Nephron (organoid): Measurements from ENCODE around the gene DACH1.

Experiments
- H3K27ac Mint-ChIP-seq, 3 experiments: 2 replicates each; pipeline ENCODE4 v1.8.0; 2020; ENCODE audit warnings: mixed read lengths in 3 of 3, mild to moderate bottlenecking in 2 of 3, moderate library complexity in 1 of 3
- H3K27me3 Mint-ChIP-seq: 2 replicates; pipeline ENCODE4 v1.8.0; 2021; ENCODE audit warnings: low read depth, mild to moderate bottlenecking, moderate library complexity, mixed read lengths
- H3K36me3 Mint-ChIP-seq: 2 replicates; pipeline ENCODE4 v1.8.0; 2020; ENCODE audit warnings: low read depth, mixed read lengths
- H3K4me1 Mint-ChIP-seq: 2 replicates; pipeline ENCODE4 v1.8.0; 2020; ENCODE audit warnings: mixed read lengths
- H3K4me3 Mint-ChIP-seq, 3 experiments: 2 replicates each; pipeline ENCODE4 v1.8.0; 2020; ENCODE audit warnings: mild to moderate bottlenecking in 3 of 3, mixed read lengths in 3 of 3, moderate library complexity in 2 of 3
- H3K9me3 Mint-ChIP-seq: 2 replicates; pipeline ENCODE4 v1.8.0; 2020; ENCODE audit warnings: mixed read lengths
- CTCF ChIP-seq, 3 experiments: fragments of 200-600 bp; sonication (generic); IDR thresholded peaks; one replicate each; pipeline ENCODE4 v1.5.0; 2021; ENCODE audit warnings: antibody characterized with exemption in 3 of 3; ENCODE audit not compliant: unreplicated experiment in 3 of 3

The DACH1 gene

GRCh38 chr13:71632206-71632605, 234.8 kb downstream of the DACH1 start:
- peaks cover 52% of the 10 kb centered on the region for H3K4me1 Mint-ChIP-seq
- no peak for TF ChIP-seq CTCF (IDR thresholded peaks at IDR 0.05; ENCODE audit: unreplicated experiment in 3 of 3)

GRCh38 chr13:71629167-71629566, 237.8 kb downstream of the DACH1 start:
- no peaks in the 10 kb centered on the region for H3K9me3 Mint-ChIP-seq
- H3K36me3 Mint-ChIP-seq = peaks cover 24% of the 10 kb centered on the region
- no peak overlapping the region for H3K4me3 Mint-ChIP-seq
- peak overlapping the region in 1 of 3 experiments; percentile 14 for H3K27ac Mint-ChIP-seq
- no peak for TF ChIP-seq CTCF (IDR thresholded peaks at IDR 0.05; ENCODE audit: unreplicated experiment in 3 of 3)
- no peaks in the 10 kb centered on the region for H3K27me3 Mint-ChIP-seq
- H3K4me1 Mint-ChIP-seq = peaks cover 60% of the 10 kb centered on the region

More at GRCh38 chr13:71632206-71632605, 234.8 kb downstream of the DACH1 start:
- H3K36me3 Mint-ChIP-seq = peaks cover 22% of the 10 kb centered on the region
- peak overlapping the region; percentile 70 to 86 (median 83) for H3K27ac Mint-ChIP-seq
- no peak overlapping the region for H3K4me3 Mint-ChIP-seq
- H3K27me3 Mint-ChIP-seq = no peaks in the 10 kb centered on the region
- H3K9me3 Mint-ChIP-seq = no peaks in the 10 kb centered on the region

GRCh38 chr13:71626421-71627117, 240.4 kb downstream of the DACH1 start:
- Mint-ChIP-seq H3K9me3 (no peaks in the 10 kb centered on the region), H3K36me3 (peaks cover 24% of the 10 kb centered on the region), H3K4me3 (no peak overlapping the region), H3K4me1 (peaks cover 44% of the 10 kb centered on the region), H3K27me3 (no peaks in the 10 kb centered on the region), H3K27ac (peak overlapping the region; percentile 37 to 96 (median 55))
- no peak for TF ChIP-seq CTCF (IDR thresholded peaks at IDR 0.05; ENCODE audit: unreplicated experiment in 3 of 3)

- H3K27me3 Mint-ChIP-seq = no peaks in the 10 kb centered on the region
- peaks cover 19% of the 10 kb centered on the region for H3K36me3 Mint-ChIP-seq
- no peak for TF ChIP-seq CTCF (IDR thresholded peaks at IDR 0.05; ENCODE audit: unreplicated experiment in 3 of 3)
- H3K9me3 Mint-ChIP-seq = no peaks in the 10 kb centered on the region
- peak overlapping the region; percentile 82 to 96 (median 90) for H3K27ac Mint-ChIP-seq
- peak overlapping the region in 1 of 3 experiments; percentile 31 for H3K4me3 Mint-ChIP-seq
- H3K4me1 Mint-ChIP-seq = peaks cover 49% of the 10 kb centered on the region
Measured at GRCh38 chr13:71625694-71626093, 241.3 kb downstream of the DACH1 start.

GRCh38 chr13:71624653-71625600, 242.1 kb downstream of the DACH1 start:
- Mint-ChIP-seq H3K36me3 (peaks cover 19% of the 10 kb centered on the region), H3K4me1 (peaks cover 53% of the 10 kb centered on the region), H3K27me3 (no peaks in the 10 kb centered on the region), H3K9me3 (no peaks in the 10 kb centered on the region), H3K27ac (peak overlapping the region; percentile 82 to 96 (median 90)), H3K4me3 (peak overlapping the region in 2 of 3 experiments; percentile 20 to 31)
- no peak for TF ChIP-seq CTCF (IDR thresholded peaks at IDR 0.05; ENCODE audit: unreplicated experiment in 3 of 3)
